Measurements from ENCODE around the gene GALNT2.

GALNT2 gene

GRCh38 chr1:230210981-230211336, 143.9 kb downstream of the GALNT2 start:
- H3K4me3 ChIP-seq (ENCODE audit: low read depth, low read length) = no peak overlapping the region
- TF ChIP-seq CTCF (IDR thresholded peaks at IDR 0.05; ENCODE audit: borderline replicate concordance, insufficient read depth, low read depth, low read length) = no peak

- H3K4me3 ChIP-seq (ENCODE audit: low read depth, low read length) = no peak overlapping the region
- TF ChIP-seq CTCF (IDR thresholded peaks at IDR 0.05; ENCODE audit: borderline replicate concordance, insufficient read depth, low read depth, low read length) = no peak
These were observed 144.6 kb downstream of the GALNT2 start for GRCh38 chr1:230211436-230212145.

- TF ChIP-seq CTCF (IDR thresholded peaks at IDR 0.05; ENCODE audit: borderline replicate concordance, insufficient read depth, low read depth, low read length) = no peak
- peak overlapping the region; percentile 33 for H3K4me3 ChIP-seq (ENCODE audit: low read depth, low read length)
These were observed 145.4 kb downstream of the GALNT2 start for GRCh38 chr1:230212405-230212936.

- TF ChIP-seq CTCF (IDR thresholded peaks at IDR 0.05; ENCODE audit: borderline replicate concordance, insufficient read depth, low read depth, low read length) = 0 out of 2 replicates have a peak, but pooled peaks have one; percentile 14
- no peak overlapping the region for H3K4me3 ChIP-seq (ENCODE audit: low read depth, low read length)
These were observed 148.0 kb downstream of the GALNT2 start for GRCh38 chr1:230215031-230215430.

- no peak for TF ChIP-seq CTCF (IDR thresholded peaks at IDR 0.05; ENCODE audit: borderline replicate concordance, insufficient read depth, low read depth, low read length)
- H3K4me3 ChIP-seq (ENCODE audit: low read depth, low read length) = no peak overlapping the region
These were observed 148.5 kb downstream of the GALNT2 start for GRCh38 chr1:230215529-230215928.

GRCh38 chr1:230216896-230217295, 149.9 kb downstream of the GALNT2 start:
- no peak overlapping the region for H3K4me3 ChIP-seq (ENCODE audit: low read depth, low read length)
- TF ChIP-seq CTCF (IDR thresholded peaks at IDR 0.05; ENCODE audit: borderline replicate concordance, insufficient read depth, low read depth, low read length) = no peak

- no peak overlapping the region for H3K4me3 ChIP-seq (ENCODE audit: low read depth, low read length)
- no peak for TF ChIP-seq CTCF (IDR thresholded peaks at IDR 0.05; ENCODE audit: borderline replicate concordance, insufficient read depth, low read depth, low read length)
These were observed 151.6 kb downstream of the GALNT2 start for GRCh38 chr1:230218667-230219066.

All from GM12875 (cell line).